ENCODE measurements around the gene CLIP3.

CLIP3 gene

DNA sequence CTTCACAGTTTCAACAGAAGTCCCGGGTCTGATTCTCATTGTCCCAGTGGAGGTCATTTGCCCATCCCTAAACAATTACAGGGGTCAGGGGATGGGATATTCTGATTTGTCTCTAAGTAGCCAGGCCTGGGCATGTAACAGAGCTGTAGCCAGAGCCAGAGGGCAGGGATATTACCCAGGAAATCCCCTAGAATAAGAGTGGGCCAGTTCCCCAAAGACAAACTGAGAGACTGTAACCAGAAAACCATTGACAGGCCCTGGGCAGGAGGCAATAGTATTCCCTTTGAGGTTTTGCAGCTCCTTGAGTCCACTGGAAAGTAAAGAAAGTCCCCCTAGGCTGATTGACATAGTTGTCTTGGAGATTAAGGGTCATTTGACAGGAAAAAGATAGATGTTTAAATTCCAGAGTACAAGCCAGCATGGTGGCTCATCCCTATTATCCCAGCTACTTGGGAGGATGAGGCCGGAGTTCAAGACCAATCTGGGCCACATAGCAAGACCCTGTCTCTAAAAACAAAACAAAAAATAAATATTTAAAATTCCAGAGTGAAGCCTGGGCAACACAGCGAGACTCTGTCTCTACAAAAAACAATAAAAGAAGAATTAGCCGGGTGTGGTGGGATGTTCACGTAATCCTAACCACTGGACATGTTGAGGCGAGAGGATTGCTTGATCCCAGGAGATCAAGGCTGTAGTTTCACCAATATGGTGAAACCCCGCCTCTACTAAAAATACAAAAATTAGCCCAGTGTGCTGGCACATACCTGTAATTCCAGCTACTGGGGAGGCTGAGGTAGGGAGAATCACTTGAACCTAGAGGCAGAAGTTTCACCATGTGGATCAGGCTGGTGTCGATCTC, 39.5 kb downstream of the CLIP3 start:
- H3K4me3 ChIP-seq (ENCODE audit: control insufficient read depth, low read depth, low read length): no peak overlapping the region
- no peak for DNase-seq (ENCODE audit: low read depth)
- TF ChIP-seq, protein P1, sequence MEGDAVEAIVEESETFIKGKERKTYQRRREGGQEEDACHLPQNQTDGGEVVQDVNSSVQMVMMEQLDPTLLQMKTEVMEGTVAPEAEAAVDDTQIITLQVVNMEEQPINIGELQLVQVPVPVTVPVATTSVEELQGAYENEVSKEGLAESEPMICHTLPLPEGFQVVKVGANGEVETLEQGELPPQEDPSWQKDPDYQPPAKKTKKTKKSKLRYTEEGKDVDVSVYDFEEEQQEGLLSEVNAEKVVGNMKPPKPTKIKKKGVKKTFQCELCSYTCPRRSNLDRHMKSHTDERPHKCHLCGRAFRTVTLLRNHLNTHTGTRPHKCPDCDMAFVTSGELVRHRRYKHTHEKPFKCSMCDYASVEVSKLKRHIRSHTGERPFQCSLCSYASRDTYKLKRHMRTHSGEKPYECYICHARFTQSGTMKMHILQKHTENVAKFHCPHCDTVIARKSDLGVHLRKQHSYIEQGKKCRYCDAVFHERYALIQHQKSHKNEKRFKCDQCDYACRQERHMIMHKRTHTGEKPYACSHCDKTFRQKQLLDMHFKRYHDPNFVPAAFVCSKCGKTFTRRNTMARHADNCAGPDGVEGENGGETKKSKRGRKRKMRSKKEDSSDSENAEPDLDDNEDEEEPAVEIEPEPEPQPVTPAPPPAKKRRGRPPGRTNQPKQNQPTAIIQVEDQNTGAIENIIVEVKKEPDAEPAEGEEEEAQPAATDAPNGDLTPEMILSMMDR (IDR thresholded peaks at IDR 0.05; ENCODE audit: control insufficient read depth, insufficient read depth, low read depth, low read length, missing control alignments): no peak

DNA sequence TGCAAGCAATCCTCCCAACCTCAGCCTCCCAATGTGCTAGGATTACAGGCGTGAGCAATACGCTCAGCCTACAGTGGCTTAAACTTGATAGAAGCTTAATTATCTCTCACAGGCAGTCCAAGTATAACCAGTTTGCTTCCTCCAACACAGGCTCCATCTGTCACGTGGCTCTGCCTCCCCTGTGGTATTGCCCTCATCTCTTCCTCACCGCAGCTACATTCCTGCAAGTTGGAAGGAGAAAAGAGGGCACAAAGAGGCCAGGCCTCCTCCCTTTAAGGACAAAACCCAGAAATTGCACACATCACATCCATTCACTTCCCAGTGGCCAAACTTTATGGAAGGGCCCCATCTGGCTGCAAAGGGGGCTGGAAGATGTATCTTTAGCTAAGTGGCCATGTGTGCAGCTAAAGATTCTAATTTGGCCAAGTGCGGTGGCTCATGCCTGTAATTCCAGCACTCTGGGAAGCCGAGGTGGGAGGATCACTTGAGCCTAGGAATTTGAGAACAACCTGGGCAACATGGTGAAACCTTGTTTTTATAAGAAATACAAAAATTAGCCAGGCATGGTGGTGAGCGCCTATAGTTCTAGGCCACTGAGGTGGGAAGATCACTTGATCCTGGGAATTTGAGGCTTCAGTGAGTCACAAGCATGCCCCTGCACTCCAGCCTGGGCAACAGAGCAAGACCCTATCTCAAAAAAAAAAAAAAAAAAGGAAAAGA, 40.8 kb downstream of the CLIP3 start:
- TF ChIP-seq, protein P1 (IDR thresholded peaks at IDR 0.05; ENCODE audit: control insufficient read depth, insufficient read depth, low read depth, low read length, missing control alignments): no peak
- DNase-seq (ENCODE audit: low read depth): no peak
- no peak overlapping the region for H3K4me3 ChIP-seq (ENCODE audit: control insufficient read depth, low read depth, low read length)

DNA sequence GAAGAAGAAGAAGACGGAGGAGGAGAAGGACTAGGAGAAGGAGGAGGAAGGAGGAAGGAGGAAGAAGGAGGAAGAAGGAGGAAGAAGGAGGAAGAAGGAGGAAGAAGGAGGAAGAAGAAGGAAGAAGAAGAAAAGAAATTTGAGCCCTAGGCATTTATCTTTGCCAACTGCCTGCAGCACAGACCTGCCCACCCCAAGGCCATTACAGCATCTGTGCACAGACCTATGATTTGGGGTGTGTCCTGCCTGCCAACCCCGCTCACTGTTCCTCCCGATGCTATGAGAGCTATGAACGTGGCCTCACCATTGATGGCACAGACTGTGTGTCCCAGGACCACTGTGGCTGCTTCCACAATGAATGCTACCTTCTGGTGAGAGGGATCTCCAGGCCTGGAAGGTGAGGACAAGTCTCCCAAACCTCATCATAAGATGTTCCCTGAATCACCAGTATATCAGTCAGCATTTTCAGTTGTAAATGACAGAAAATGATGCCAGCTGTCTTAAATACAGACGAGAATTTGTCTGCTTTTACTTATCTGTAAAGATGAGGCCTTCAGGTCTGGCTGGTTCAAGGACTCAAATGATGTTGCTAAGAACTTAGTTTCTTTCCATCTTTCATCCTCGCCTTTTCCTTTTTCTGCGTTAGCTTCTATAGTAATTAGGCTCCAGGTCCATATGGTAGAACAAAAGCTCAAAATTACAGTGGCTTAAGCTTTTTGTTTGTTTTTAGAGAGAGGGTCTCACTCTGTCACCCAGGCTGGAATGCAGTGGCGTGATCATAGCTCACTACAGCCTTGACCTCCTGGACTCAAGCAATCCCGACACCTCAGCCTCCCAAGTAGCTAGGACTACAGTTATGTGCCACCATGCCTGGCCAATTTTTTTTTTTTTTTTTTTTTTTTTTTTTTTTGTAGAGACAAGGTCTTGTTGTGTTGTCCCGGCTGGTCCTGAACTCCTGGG, 41.6 kb downstream of the CLIP3 start:
- TF ChIP-seq, protein P1 (IDR thresholded peaks at IDR 0.05; ENCODE audit: control insufficient read depth, insufficient read depth, low read depth, low read length, missing control alignments): no peak
- no peak overlapping the region for H3K4me3 ChIP-seq (ENCODE audit: control insufficient read depth, low read depth, low read length)
- no peak for DNase-seq (ENCODE audit: low read depth)

DNA sequence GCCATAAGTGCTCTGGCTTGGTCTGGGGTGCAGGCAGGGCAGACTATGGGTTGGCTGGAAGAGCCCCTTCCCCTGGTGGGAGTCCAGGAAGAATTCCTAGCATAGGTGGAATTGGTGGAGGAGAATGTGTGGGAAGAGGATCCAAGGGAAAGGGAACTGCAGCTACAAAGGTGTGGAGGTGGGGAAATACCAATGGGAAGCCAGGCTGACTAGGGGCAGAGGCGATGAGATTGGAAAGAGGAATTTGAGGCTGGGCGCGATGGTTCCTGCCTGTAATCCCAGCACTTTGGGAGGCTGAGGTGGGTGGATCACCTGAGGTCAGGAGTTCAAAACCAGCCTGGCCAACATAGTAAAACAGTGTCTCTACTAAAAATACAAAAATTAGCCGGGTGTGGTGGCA, 42.5 kb downstream of the CLIP3 start:
- DNase-seq (ENCODE audit: low read depth): no peak
- H3K4me3 ChIP-seq (ENCODE audit: control insufficient read depth, low read depth, low read length): no peak overlapping the region
- TF ChIP-seq, protein P1 (IDR thresholded peaks at IDR 0.05; ENCODE audit: control insufficient read depth, insufficient read depth, low read depth, low read length, missing control alignments): no peak

DNA sequence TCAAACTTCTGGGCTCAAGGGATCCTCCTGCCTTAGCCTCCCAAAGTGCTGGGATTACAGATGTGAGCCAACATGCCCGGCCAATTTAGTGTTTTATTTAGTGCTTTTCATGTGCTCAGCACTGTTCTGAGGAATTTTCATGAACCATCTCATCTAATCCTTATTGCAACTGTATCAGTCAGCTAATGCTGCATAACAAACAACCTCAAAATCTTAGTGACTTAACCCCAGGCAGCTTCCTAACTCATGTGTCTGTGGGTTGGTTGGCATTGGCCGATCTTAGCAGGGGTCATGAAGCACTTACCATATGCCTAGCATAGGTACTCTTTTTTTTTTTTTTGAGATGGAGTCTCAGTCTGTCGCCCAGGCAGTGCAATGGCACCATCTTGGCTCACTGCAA, 43.8 kb downstream of the CLIP3 start:
- H3K4me3 ChIP-seq (ENCODE audit: control insufficient read depth, low read depth, low read length): no peak overlapping the region
- TF ChIP-seq, protein P1 (IDR thresholded peaks at IDR 0.05; ENCODE audit: control insufficient read depth, insufficient read depth, low read depth, low read length, missing control alignments): no peak
- DNase-seq (ENCODE audit: low read depth): no peak

DNA sequence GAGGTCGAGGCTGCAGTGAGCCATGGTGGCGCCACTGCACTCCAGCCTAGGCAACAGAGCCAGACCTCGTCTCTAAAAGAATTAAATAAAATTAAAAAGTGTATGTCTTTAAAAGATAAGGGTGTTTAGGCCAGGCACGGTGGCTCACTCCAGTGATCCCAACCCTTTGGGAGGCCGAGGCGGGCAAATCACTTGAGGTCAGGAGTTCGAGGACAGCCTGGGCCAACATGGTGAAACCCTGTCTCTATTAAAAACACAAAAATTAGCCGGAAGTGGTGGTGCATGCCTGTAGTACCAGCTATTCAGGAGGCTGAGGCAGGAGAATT, 45.1 kb downstream of the CLIP3 start:
- no peak overlapping the region for H3K4me3 ChIP-seq (ENCODE audit: control insufficient read depth, low read depth, low read length)
- DNase-seq (ENCODE audit: low read depth): no peak
- TF ChIP-seq, protein P1 (IDR thresholded peaks at IDR 0.05; ENCODE audit: control insufficient read depth, insufficient read depth, low read depth, low read length, missing control alignments): no peak
